Measurements from ENCODE around the gene KSR1.

The KSR1 gene

GRCh38 chr17:27535178-27535928 is 79.1 kb downstream of the KSR1 start:
- DNase-seq (ENCODE audit: low spot score), result no peak

GRCh38 chr17:27535975-27536374 is 79.7 kb downstream of the KSR1 start:
- no peak for DNase-seq (ENCODE audit: low spot score)

GRCh38 chr17:27536781-27537180 is 80.5 kb downstream of the KSR1 start:
- DNase-seq (ENCODE audit: low spot score), result no peak

- DNase-seq (ENCODE audit: low spot score), result no peak
These were observed 82.1 kb downstream of the KSR1 start for GRCh38 chr17:27538156-27538955.

GRCh38 chr17:27539152-27539551 is 82.9 kb downstream of the KSR1 start:
- DNase-seq (ENCODE audit: low spot score), result no peak

- DNase-seq (ENCODE audit: low spot score), result no peak
These were observed 83.6 kb downstream of the KSR1 start for GRCh38 chr17:27539794-27540317.

GRCh38 chr17:27540318-27541101 is 84.3 kb downstream of the KSR1 start:
- no peak for DNase-seq (ENCODE audit: low spot score)

GRCh38 chr17:27541301-27542023 is 85.2 kb downstream of the KSR1 start:
- no peak for DNase-seq (ENCODE audit: low spot score)

GRCh38 chr17:27542841-27543463 is 86.7 kb downstream of the KSR1 start:
- no peak for DNase-seq (ENCODE audit: low spot score)

GRCh38 chr17:27543464-27543856 is 87.2 kb downstream of the KSR1 start:
- no peak for DNase-seq (ENCODE audit: low spot score)

- DNase-seq (ENCODE audit: low spot score), result no peak
These were observed 87.7 kb downstream of the KSR1 start for GRCh38 chr17:27543958-27544349.

GRCh38 chr17:27544350-27545131 is 88.3 kb downstream of the KSR1 start:
- DNase-seq (ENCODE audit: low spot score), result no peak

- DNase-seq (ENCODE audit: low spot score), result no peak
These were observed 89.4 kb downstream of the KSR1 start for GRCh38 chr17:27545562-27546229.

- no peak for DNase-seq (ENCODE audit: low spot score)
These were observed 90.5 kb downstream of the KSR1 start for GRCh38 chr17:27546624-27547300.

GRCh38 chr17:27547301-27547683 is 91.0 kb downstream of the KSR1 start:
- no peak for DNase-seq (ENCODE audit: low spot score)

GRCh38 chr17:27548369-27548768 is 92.1 kb downstream of the KSR1 start:
- DNase-seq (ENCODE audit: low spot score), result no peak

GRCh38 chr17:27549251-27549893 is 93.1 kb downstream of the KSR1 start:
- DNase-seq (ENCODE audit: low spot score), result no peak

- no peak for DNase-seq (ENCODE audit: low spot score)
These were observed 94.2 kb downstream of the KSR1 start for GRCh38 chr17:27550291-27550930.
